Natural killer cell (primary cell): ENCODE data around the gene SMR3A. TPM values are rescaled to one million over a fixed set of nuclear protein-coding genes. Genes with fewer than 3 reads are reported as not detected.

ENCODE experiments used
- ATAC-seq, 3 donors: fragments of 150-1000 bp in 2 of 3; fragments of 200-7000 bp in 1 of 3; cut with Tn5 transposase; 1 replicate in 1 of 3; 2 replicates in 2 of 3; pipeline ENCODE4 v1.10.0; 2021; ENCODE audit warnings: mild to moderate bottlenecking in 2 of 3, moderate library complexity in 2 of 3
- DNase-seq, 2 donors: peaks; one replicate each; pipeline versions ENCODE4 v3.0.0 to v3.0.0-alpha.2; 2013 to 2021; ENCODE audit warnings: mixed read lengths in 1 of 2
- H3K27ac ChIP-seq: one replicate; pipeline ENCODE4 v1.5.1; 2013; ENCODE audit warnings: mild to moderate bottlenecking, low read length
- H3K27me3 ChIP-seq: one replicate; pipeline ENCODE4 v1.6.1; 2013; ENCODE audit warnings: low read length; ENCODE audit not compliant: control insufficient read depth, insufficient read depth
- H3K36me3 ChIP-seq: one replicate; pipeline ENCODE4 v1.6.1; 2013; ENCODE audit warnings: low read length; ENCODE audit not compliant: control insufficient read depth, insufficient read depth
- H3K4me1 ChIP-seq: one replicate; pipeline ENCODE4 v1.6.1; 2013; ENCODE audit warnings: low read length; ENCODE audit not compliant: control insufficient read depth, insufficient read depth
- H3K4me3 ChIP-seq: one replicate; pipeline ENCODE4 v1.5.1; 2013; ENCODE audit warnings: low read length
- H3K9me3 ChIP-seq: one replicate; pipeline ENCODE4 v1.6.1; 2013; ENCODE audit warnings: low read length; ENCODE audit not compliant: control insufficient read depth, insufficient read depth
- H3K27ac Mint-ChIP-seq, 2 donors: one replicate each; pipeline ENCODE4 v1.8.0; 2022; ENCODE audit warnings: mild to moderate bottlenecking in 2 of 2, mixed read lengths in 2 of 2, moderate library complexity in 1 of 2
- H3K27me3 Mint-ChIP-seq, 2 donors: one replicate each; pipeline ENCODE4 v1.8.0; 2022; ENCODE audit warnings: low read depth in 2 of 2, mixed read lengths in 2 of 2
- H3K36me3 Mint-ChIP-seq: one replicate; pipeline ENCODE4 v1.8.0; 2022; ENCODE audit warnings: mixed read lengths
- H3K4me1 Mint-ChIP-seq, 2 donors: one replicate each; pipeline ENCODE4 v1.8.0; 2022; ENCODE audit warnings: mixed read lengths in 2 of 2
- H3K4me3 Mint-ChIP-seq: one replicate; pipeline ENCODE4 v1.8.0; 2022; ENCODE audit warnings: mild to moderate bottlenecking, moderate library complexity, mixed read lengths
- H3K9me3 Mint-ChIP-seq, 2 donors: one replicate each; pipeline ENCODE4 v1.8.0; 2022; ENCODE audit warnings: mixed read lengths in 2 of 2
- WGBS: methylation state at CpG from one replicate; pipeline ENCODE4 v1.1.7; 2013; ENCODE audit warnings: missing lambda C conversion rate; ENCODE audit not compliant: insufficient coverage; 5-methylcytosine and 5-hydroxymethylcytosine counted together
- intact Hi-C: fragments of 100-400 bp; cut with micrococcal nuclease; formaldehyde crosslinking; loops from one replicate; pipeline ENCODE4 v1.14.2; 2022
- total RNA-seq, 4 donors: library from RNA; stranded (reverse); fragments of 120-200 nt in 1 of 4; gene quantifications; one replicate each; pipeline versions ENCODE4 v1.2.3 to v1.2.4, GENCODE V29; 2013 to 2022
- TF ChIP-seq, protein P1 (sequence below): fragments of 200-600 bp; IDR thresholded peaks from one replicate; pipeline ENCODE4 v1.8.0; 2022; ENCODE audit warnings: antibody characterized with exemption

The SMR3A gene
- total RNA-seq, 3 donors from 2014 or later (not counting 1 experiment from before 2014, with no cell fraction given) = not detected

DNA sequence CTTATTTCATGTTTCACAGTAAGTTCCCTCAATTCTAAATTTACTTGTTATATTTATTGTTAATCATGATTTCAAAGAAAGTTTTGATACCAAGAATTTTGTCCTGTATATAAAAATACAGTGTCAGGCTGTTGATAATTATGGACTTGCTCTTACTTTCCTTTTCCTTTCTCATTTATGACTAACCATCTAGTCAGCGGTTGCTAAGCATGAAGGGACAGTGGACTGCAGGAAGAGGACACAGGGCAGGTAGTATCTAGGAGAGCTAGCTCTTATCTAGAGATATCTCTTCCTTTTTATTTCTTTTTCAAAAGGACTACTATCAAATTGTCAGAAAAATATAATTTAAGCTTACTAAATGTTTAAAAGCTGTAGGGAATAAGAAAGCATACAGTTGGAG, 38.8 kb downstream of the SMR3A start:
- Histone ChIP-seq H3K4me3 (no peak overlapping the region), H3K27ac (no peak overlapping the region), H3K9me3 (no peaks in the 10 kb centered on the region), H3K36me3 (no peaks in the 10 kb centered on the region), H3K27me3 (no peaks in the 10 kb centered on the region), H3K4me1 (no peaks in the 10 kb centered on the region)
- intact Hi-C loops = no loop called here
- H3K4me1 Mint-ChIP-seq = no peaks in the 10 kb centered on the region
- peaks cover 2 to 5% of the 10 kb centered on the region in 2 donors for H3K9me3 Mint-ChIP-seq
- ATAC-seq (no peak), DNase-seq (no peak)
- H3K27ac Mint-ChIP-seq = no peak overlapping the region
- WGBS = no CpG with 5 or more reads among the region's 1 CpG
- H3K27me3 Mint-ChIP-seq = no peaks in the 10 kb centered on the region
- no peak overlapping the region for H3K4me3 Mint-ChIP-seq
- no peaks in the 10 kb centered on the region for H3K36me3 Mint-ChIP-seq
- TF ChIP-seq, protein P1, sequence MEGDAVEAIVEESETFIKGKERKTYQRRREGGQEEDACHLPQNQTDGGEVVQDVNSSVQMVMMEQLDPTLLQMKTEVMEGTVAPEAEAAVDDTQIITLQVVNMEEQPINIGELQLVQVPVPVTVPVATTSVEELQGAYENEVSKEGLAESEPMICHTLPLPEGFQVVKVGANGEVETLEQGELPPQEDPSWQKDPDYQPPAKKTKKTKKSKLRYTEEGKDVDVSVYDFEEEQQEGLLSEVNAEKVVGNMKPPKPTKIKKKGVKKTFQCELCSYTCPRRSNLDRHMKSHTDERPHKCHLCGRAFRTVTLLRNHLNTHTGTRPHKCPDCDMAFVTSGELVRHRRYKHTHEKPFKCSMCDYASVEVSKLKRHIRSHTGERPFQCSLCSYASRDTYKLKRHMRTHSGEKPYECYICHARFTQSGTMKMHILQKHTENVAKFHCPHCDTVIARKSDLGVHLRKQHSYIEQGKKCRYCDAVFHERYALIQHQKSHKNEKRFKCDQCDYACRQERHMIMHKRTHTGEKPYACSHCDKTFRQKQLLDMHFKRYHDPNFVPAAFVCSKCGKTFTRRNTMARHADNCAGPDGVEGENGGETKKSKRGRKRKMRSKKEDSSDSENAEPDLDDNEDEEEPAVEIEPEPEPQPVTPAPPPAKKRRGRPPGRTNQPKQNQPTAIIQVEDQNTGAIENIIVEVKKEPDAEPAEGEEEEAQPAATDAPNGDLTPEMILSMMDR = no peak

DNA sequence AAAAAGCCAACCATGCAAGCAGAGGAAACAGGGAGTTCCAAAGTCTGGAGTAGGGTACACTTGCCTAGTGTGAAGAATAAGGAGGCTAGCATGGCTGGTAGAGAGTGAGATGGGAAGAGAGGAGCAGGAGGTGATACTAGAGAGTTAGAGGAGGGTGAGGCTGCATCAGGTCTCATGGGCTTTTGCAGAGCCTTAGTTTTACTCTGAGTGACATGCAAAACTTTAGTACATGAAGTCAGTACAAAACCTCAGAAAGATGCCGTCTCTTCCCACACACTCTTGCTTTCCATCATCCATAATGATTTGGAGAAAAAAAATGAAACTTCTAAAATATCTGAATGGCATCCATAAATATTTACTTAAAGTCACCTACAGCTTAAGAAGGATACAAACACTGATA, 42.2 kb downstream of the SMR3A start:
- Mint-ChIP-seq H3K36me3 (no peaks in the 10 kb centered on the region), H3K4me1 (no peaks in the 10 kb centered on the region), H3K4me3 (no peak overlapping the region), H3K9me3 (peaks cover 6 to 9% of the 10 kb centered on the region in 2 donors), H3K27me3 (no peaks in the 10 kb centered on the region), H3K27ac (no peak overlapping the region)
- intact Hi-C loops = no loop called here
- H3K4me1 ChIP-seq = no peaks in the 10 kb centered on the region
- H3K4me3 ChIP-seq = no peak overlapping the region
- DNase-seq (no peak), ATAC-seq (no peak)
- H3K36me3 ChIP-seq = no peaks in the 10 kb centered on the region
- no peaks in the 10 kb centered on the region for H3K9me3 ChIP-seq
- no peaks in the 10 kb centered on the region for H3K27me3 ChIP-seq
- no peak overlapping the region for H3K27ac ChIP-seq
- 100% methylated on average over 1 of the region's 1 CpG for WGBS
- TF ChIP-seq, protein P1 = no peak

DNA sequence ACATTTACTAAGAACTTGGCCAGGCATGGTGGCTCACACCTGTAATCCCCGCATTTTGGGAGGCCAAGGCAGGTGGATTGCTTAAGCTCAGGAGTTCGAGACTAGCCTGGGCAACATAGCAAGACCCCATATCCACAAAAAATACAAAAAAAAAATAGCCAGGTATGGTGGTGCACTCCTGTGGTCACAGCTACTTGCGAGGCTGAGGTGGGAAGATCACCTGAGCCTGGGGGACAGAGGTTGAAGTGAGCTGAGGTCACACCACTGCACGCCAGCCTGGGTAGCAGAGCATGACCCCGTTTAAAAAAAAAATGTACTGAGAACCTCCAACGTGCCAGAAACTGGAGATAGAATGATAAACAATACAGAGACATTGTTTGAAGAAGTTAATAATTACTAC, 45.2 kb downstream of the SMR3A start:
- ATAC-seq = no peak
- H3K27ac Mint-ChIP-seq = no peak overlapping the region
- no peaks in the 10 kb centered on the region for H3K36me3 Mint-ChIP-seq
- Histone ChIP-seq H3K4me1 (no peaks in the 10 kb centered on the region), H3K27ac (no peak overlapping the region), H3K36me3 (no peaks in the 10 kb centered on the region), H3K27me3 (no peaks in the 10 kb centered on the region), H3K9me3 (no peaks in the 10 kb centered on the region), H3K4me3 (no peak overlapping the region)
- no peaks in the 10 kb centered on the region for H3K4me1 Mint-ChIP-seq
- 65% methylated on average over 5 of the region's 6 CpGs for WGBS
- no peak overlapping the region for H3K4me3 Mint-ChIP-seq
- no peaks in the 10 kb centered on the region for H3K27me3 Mint-ChIP-seq
- DNase-seq = no peak
- H3K9me3 Mint-ChIP-seq = peaks cover 11 to 15% of the 10 kb centered on the region in 2 donors
- TF ChIP-seq, protein P1 = no peak
- intact Hi-C loops = no loop called here

Other genes starting within 250 kb of the SMR3A start
- not detected for gene PRR27, start 206.5 kb upstream of the SMR3A start, total RNA-seq
- not detected for gene ODAM, start 165.0 kb upstream of the SMR3A start, total RNA-seq
- gene FDCSP, start 134.6 kb upstream of the SMR3A start, total RNA-seq = not detected
- not detected for gene CSN3, start 118.2 kb upstream of the SMR3A start, total RNA-seq
- not detected for gene CABS1, start 25.8 kb upstream of the SMR3A start, total RNA-seq
- not detected for gene SMR3B, start 22.4 kb downstream of the SMR3A start, total RNA-seq
- gene OPRPN, start 37.2 kb downstream of the SMR3A start, total RNA-seq = not detected
- not detected for gene MUC7, start 111.4 kb downstream of the SMR3A start, total RNA-seq
- not detected for gene AMTN, start 157.8 kb downstream of the SMR3A start, total RNA-seq
- not detected for gene AMBN, start 231.5 kb downstream of the SMR3A start, total RNA-seq